Liver (tissue), 9 donors: Measurements from ENCODE around the gene TMIGD3. TPM values are rescaled to one million over a fixed set of nuclear protein-coding genes. Genes with fewer than 3 reads are reported as not detected.

Experiments
- DNase-seq: peaks from one replicate; pipeline ENCODE4 v3.0.0-alpha.2; 2017; ENCODE audit warnings: low spot score
- H3K27ac ChIP-seq, 2 donors: one replicate each; pipeline ENCODE4 v1.7.0; 2013; ENCODE audit warnings: inconsistent platforms in 2 of 2, low read length in 2 of 2, control low read depth in 1 of 2, low read depth in 1 of 2, mild to moderate bottlenecking in 1 of 2
- H3K27me3 ChIP-seq, 4 donors: one replicate each; pipeline versions ENCODE4 v1.6.1 to v1.7.0; 2013; ENCODE audit warnings: low read length in 3 of 4, inconsistent platforms in 1 of 4, mild to moderate bottlenecking in 1 of 4, moderate library complexity in 1 of 4; ENCODE audit not compliant: control insufficient read depth in 4 of 4, insufficient read depth in 4 of 4
- H3K36me3 ChIP-seq, 4 donors: one replicate each; pipeline versions ENCODE4 v1.6.1 to v1.7.0; 2013; ENCODE audit warnings: low read length in 3 of 4, mild to moderate bottlenecking in 3 of 4, low read depth in 1 of 4, moderate library complexity in 1 of 4; ENCODE audit not compliant: control insufficient read depth in 4 of 4, insufficient read depth in 3 of 4
- H3K4me1 ChIP-seq, 4 donors: one replicate each; pipeline versions ENCODE4 v1.6.1 to v1.7.0; 2013; ENCODE audit warnings: low read length in 3 of 4, mild to moderate bottlenecking in 3 of 4, moderate library complexity in 1 of 4; ENCODE audit not compliant: control insufficient read depth in 4 of 4, insufficient read depth in 4 of 4
- H3K4me3 ChIP-seq, 3 donors: one replicate each; pipeline versions ENCODE4 v1.6.1 to v1.7.0; 2013; ENCODE audit warnings: low read length in 3 of 3, control low read depth in 1 of 3, low read depth in 1 of 3, mild to moderate bottlenecking in 1 of 3
- H3K9ac ChIP-seq, 2 donors: one replicate each; pipeline ENCODE4 v1.7.0; 2013; ENCODE audit warnings: low read length in 2 of 2, mild to moderate bottlenecking in 2 of 2, moderate library complexity in 2 of 2, control low read depth in 1 of 2, low read depth in 1 of 2
- H3K9me3 ChIP-seq, 4 donors: one replicate each; pipeline versions ENCODE4 v1.6.1 to v1.7.0; 2013; ENCODE audit warnings: low read length in 3 of 4; ENCODE audit not compliant: control insufficient read depth in 4 of 4
- ATF3 ChIP-seq: IDR thresholded peaks from 2 replicates; pipeline ENCODE4 v1.6.1; 2016; ENCODE audit warnings: antibody characterized with exemption
- CTCF ChIP-seq: fragments of 150-350 bp; IDR thresholded peaks from 2 replicates; pipeline ENCODE4 v1.5.1; 2017; ENCODE audit warnings: improper control_type of control experiment, low read depth, low read length; ENCODE audit not compliant: missing input control
- EGR1 ChIP-seq, 2 donors: IDR thresholded peaks; 2 replicates each; pipeline ENCODE4 v1.6.1; 2016 to 2018; ENCODE audit warnings: antibody characterized with exemption in 2 of 2, low read depth in 2 of 2
- FOXA1 ChIP-seq: IDR thresholded peaks from 2 replicates; pipeline ENCODE4 v1.6.1; 2016; ENCODE audit warnings: antibody characterized with exemption
- FOXA2 ChIP-seq: IDR thresholded peaks from 2 replicates; pipeline ENCODE4 v1.6.1; 2016; ENCODE audit warnings: antibody characterized with exemption
- GABPA ChIP-seq, 2 donors: IDR thresholded peaks in 1 of 2; conservative IDR thresholded peaks in 1 of 2; 2 replicates each; pipeline ENCODE4 v1.6.1; 2016; ENCODE audit warnings: antibody characterized with exemption in 2 of 2, mild to moderate bottlenecking in 1 of 2, moderate library complexity in 1 of 2
- HNF4A ChIP-seq, 2 donors: conservative IDR thresholded peaks; 2 replicates each; pipeline ENCODE4 v1.6.1; 2016; ENCODE audit warnings: antibody characterized with exemption in 2 of 2, mild to moderate bottlenecking in 2 of 2
- HNF4G ChIP-seq: IDR thresholded peaks from 2 replicates; pipeline ENCODE4 v1.6.1; 2016; ENCODE audit warnings: antibody characterized with exemption
- JUND ChIP-seq, 2 donors: IDR thresholded peaks; 2 replicates each; pipeline ENCODE4 v1.6.1; 2016; ENCODE audit warnings: antibody characterized with exemption in 2 of 2
- MAX ChIP-seq: IDR thresholded peaks from 2 replicates; pipeline ENCODE4 v1.6.1; 2016; ENCODE audit warnings: antibody characterized with exemption
- NR2F2 ChIP-seq: IDR thresholded peaks from 2 replicates; pipeline ENCODE4 v1.6.1; 2016; ENCODE audit warnings: antibody characterized with exemption
- RAD21 ChIP-seq, 2 donors: IDR thresholded peaks; 2 replicates each; pipeline ENCODE4 v1.6.1; 2016; ENCODE audit warnings: antibody characterized with exemption in 2 of 2, mild to moderate bottlenecking in 2 of 2
- REST ChIP-seq: IDR thresholded peaks from 2 replicates; pipeline ENCODE4 v1.6.1; 2016; ENCODE audit warnings: antibody characterized with exemption, mild to moderate bottlenecking
- RXRA ChIP-seq, 2 donors: IDR thresholded peaks; 2 replicates each; pipeline ENCODE4 v1.6.1; 2017 to 2018; ENCODE audit warnings: antibody characterized with exemption in 2 of 2, mild to moderate bottlenecking in 1 of 2
- SP1 ChIP-seq: IDR thresholded peaks from 2 replicates; pipeline ENCODE4 v1.6.1; 2018; ENCODE audit warnings: antibody characterized with exemption, mild to moderate bottlenecking
- TAF1 ChIP-seq: conservative IDR thresholded peaks from 2 replicates; pipeline ENCODE4 v1.6.1; 2016; ENCODE audit warnings: antibody characterized with exemption, mild to moderate bottlenecking
- YY1 ChIP-seq: IDR thresholded peaks from 2 replicates; pipeline ENCODE4 v1.6.1; 2016; ENCODE audit warnings: antibody characterized with exemption, mild to moderate bottlenecking
- ZBTB33 ChIP-seq: IDR thresholded peaks from 2 replicates; pipeline ENCODE4 v1.6.1; 2016; ENCODE audit warnings: antibody characterized with exemption
- WGBS: extraction: QIAGEN DNeasy Blood & Tissue Kit; methylation state at CpG from one replicate; pipeline ENCODE4 v1.1.7; 2013; 5-methylcytosine and 5-hydroxymethylcytosine counted together
- polyA plus RNA-seq, 2 donors: library from polyadenylated mRNA; stranded (reverse) in 1 of 2; unstranded in 1 of 2; fragments of 200-250 nt in 1 of 2; fragments of >200 nt in 1 of 2; fragmentation: Nextera tagmentation in 1 of 2; extraction: Ambion mirVana in 1 of 2; gene quantifications; one replicate each; pipeline versions ENCODE4 v1.2.1 to v1.2.3, GENCODE V29; 2013 to 2015
- total RNA-seq, 2 donors: library from RNA; depleted of rRNA; stranded (reverse); fragments of >200 nt; gene quantifications; one replicate each; pipeline ENCODE4 v1.2.3, GENCODE V29; 2014
- donor health status: healthy.
- donor health status: healthy.
- donor health status: healthy.
- donor health status: healthy.
- donor health status: healthy.

TMIGD3 gene
- total and polyA plus RNA-seq, 4 donors, result 2.6 to 5.9 (median 4.6) TPM

GRCh38 chr1:111468717-111469100 lies 34.7 kb downstream of the TMIGD3 start (continued):
- no peak for TF ChIP-seq MAX
- no peak for TF ChIP-seq RAD21 (IDR thresholded peaks at IDR 0.05)
- TF ChIP-seq EGR1 (IDR thresholded peaks at IDR 0.05; ENCODE audit: low read depth in 2 of 2), result no peak

- 93% methylated on average over 2 of the region's 2 CpGs for WGBS
- H3K27me3 ChIP-seq, result no peaks in the 10 kb centered on the region
- peaks cover 0 to 40% (median 22%) of the 10 kb centered on the region in 4 donors for H3K36me3 ChIP-seq
- DNase-seq, result no peak
- H3K4me1 ChIP-seq, result no peaks in the 10 kb centered on the region
- no peak overlapping the region for H3K9ac ChIP-seq
- no peak overlapping the region for H3K4me3 ChIP-seq
- no peaks in the 10 kb centered on the region for H3K9me3 ChIP-seq
- H3K27ac ChIP-seq, result no peak overlapping the region
- no peak for TF ChIP-seq CTCF
- no peak for TF ChIP-seq HNF4G
- TF ChIP-seq TAF1, result no peak
- TF ChIP-seq HNF4A (conservative IDR thresholded peaks at IDR 0.05), result no peak
- no peak for TF ChIP-seq RAD21 (IDR thresholded peaks at IDR 0.05)
- no peak for TF ChIP-seq ATF3
- no peak for TF ChIP-seq JUND (IDR thresholded peaks at IDR 0.05)
- TF ChIP-seq NR2F2, result no peak
- TF ChIP-seq FOXA1, result no peak
- no peak for TF ChIP-seq ZBTB33
- no peak for TF ChIP-seq GABPA (IDR thresholded peaks at IDR 0.05 in 1 of 2, conservative IDR thresholded peaks at IDR 0.05 in 1 of 2)
- TF ChIP-seq SP1, result no peak
- TF ChIP-seq RXRA (IDR thresholded peaks at IDR 0.05), result no peak
- no peak for TF ChIP-seq EGR1 (IDR thresholded peaks at IDR 0.05; ENCODE audit: low read depth in 2 of 2)
- TF ChIP-seq YY1, result no peak
- no peak for TF ChIP-seq MAX
- no peak for TF ChIP-seq REST
- no peak for TF ChIP-seq FOXA2
These were observed 35.3 kb downstream of the TMIGD3 start for GRCh38 chr1:111467865-111468716.
